SU-DHL-6 (cell line): ENCODE measurements around the gene ZC3H12C.

ENCODE experiments used
- H2AFZ ChIP-seq: fragments of 200-600 bp; sonication (generic); 2 replicates; pipeline ENCODE4 v1.6.1; 2014; ENCODE audit warnings: low read depth, mild to moderate bottlenecking, moderate library complexity, mixed read lengths, antibody characterized with exemption, low read length; ENCODE audit not compliant: severe bottlenecking
- H3F3A ChIP-seq: fragments of 200-600 bp; shearing (Covaris generic); 2 replicates; pipeline ENCODE4 v1.6.0; 2016; ENCODE audit warnings: antibody characterized with exemption, mild to moderate bottlenecking; ENCODE audit not compliant: insufficient read depth
- H3K27ac ChIP-seq: fragments of 200-600 bp; sonication (generic); 2 replicates; pipeline ENCODE4 v1.5.1; 2016; ENCODE audit warnings: low read depth, mild to moderate bottlenecking, low read length, moderate library complexity, mixed read lengths
- H3K27me3 ChIP-seq: fragments of 200-600 bp; sonication (generic), shearing (Covaris generic); 2 replicates; pipeline ENCODE4 v1.6.0; 2014; ENCODE audit warnings: mild to moderate bottlenecking, low read length
- H3K36me3 ChIP-seq: fragments of 200-600 bp; sonication (generic); 2 replicates; pipeline ENCODE4 v1.6.1; 2014; ENCODE audit warnings: mild to moderate bottlenecking, low read length, mixed read lengths
- H3K4me2 ChIP-seq: fragments of 300-600, 200-600 bp; shearing (Covaris generic), sonication (generic); 2 replicates; pipeline ENCODE4 v1.6.0; 2014; ENCODE audit warnings: low read length, low read depth, mild to moderate bottlenecking; ENCODE audit not compliant: poor library complexity, severe bottlenecking
- H3K4me3 ChIP-seq: fragments of 200-600 bp; sonication (generic); 2 replicates; pipeline ENCODE4 v1.5.1; 2014; ENCODE audit warnings: antibody characterized with exemption, low read length, mild to moderate bottlenecking, mixed read lengths; ENCODE audit not compliant: insufficient read depth, poor library complexity, severe bottlenecking
- H3K79me2 ChIP-seq: fragments of 200-600 bp; sonication (generic); 2 replicates; pipeline ENCODE4 v1.6.1; 2014; ENCODE audit warnings: mild to moderate bottlenecking, low read length, moderate library complexity; ENCODE audit not compliant: insufficient read depth
- H3K9ac ChIP-seq: fragments of 200-600 bp; sonication (generic); 2 replicates; pipeline ENCODE4 v1.7.0; 2014; ENCODE audit warnings: mild to moderate bottlenecking, low read length
- H3K9me2 ChIP-seq: fragments of 200-600 bp; sonication (generic); replicated peaks from 2 replicates; pipeline ENCODE4 v1.6.1; 2014; ENCODE audit warnings: low read length; ENCODE audit not compliant: insufficient read depth
- H3K9me3 ChIP-seq: fragments of 200-600 bp; sonication (generic); 2 replicates; pipeline ENCODE4 v1.6.1; 2014; ENCODE audit warnings: low read length, mixed read lengths; ENCODE audit not compliant: insufficient read depth
- H4K20me1 ChIP-seq: fragments of 200-600 bp; sonication (generic); 2 replicates; pipeline ENCODE4 v1.6.1; 2014; ENCODE audit warnings: low read depth, mild to moderate bottlenecking, antibody characterized with exemption, low read length, moderate library complexity, mixed read lengths
- EZH2phosphoT487 ChIP-seq: fragments of 200-600 bp; sonication (generic), shearing (Covaris generic); conservative IDR thresholded peaks from 2 replicates; pipeline ENCODE4 v1.6.1; 2018; ENCODE audit warnings: mild to moderate bottlenecking, antibody characterized with exemption, low read length, moderate library complexity, mixed read lengths
- TF ChIP-seq, protein P1 (sequence below): fragments of 200-600 bp; sonication (generic); IDR thresholded peaks from one replicate; pipeline ENCODE4 v1.5.1; 2017; ENCODE audit warnings: antibody characterized with exemption, mild to moderate bottlenecking, low read length, moderate library complexity; ENCODE audit not compliant: insufficient read depth, poor library complexity, severe bottlenecking

The ZC3H12C gene

DNA sequence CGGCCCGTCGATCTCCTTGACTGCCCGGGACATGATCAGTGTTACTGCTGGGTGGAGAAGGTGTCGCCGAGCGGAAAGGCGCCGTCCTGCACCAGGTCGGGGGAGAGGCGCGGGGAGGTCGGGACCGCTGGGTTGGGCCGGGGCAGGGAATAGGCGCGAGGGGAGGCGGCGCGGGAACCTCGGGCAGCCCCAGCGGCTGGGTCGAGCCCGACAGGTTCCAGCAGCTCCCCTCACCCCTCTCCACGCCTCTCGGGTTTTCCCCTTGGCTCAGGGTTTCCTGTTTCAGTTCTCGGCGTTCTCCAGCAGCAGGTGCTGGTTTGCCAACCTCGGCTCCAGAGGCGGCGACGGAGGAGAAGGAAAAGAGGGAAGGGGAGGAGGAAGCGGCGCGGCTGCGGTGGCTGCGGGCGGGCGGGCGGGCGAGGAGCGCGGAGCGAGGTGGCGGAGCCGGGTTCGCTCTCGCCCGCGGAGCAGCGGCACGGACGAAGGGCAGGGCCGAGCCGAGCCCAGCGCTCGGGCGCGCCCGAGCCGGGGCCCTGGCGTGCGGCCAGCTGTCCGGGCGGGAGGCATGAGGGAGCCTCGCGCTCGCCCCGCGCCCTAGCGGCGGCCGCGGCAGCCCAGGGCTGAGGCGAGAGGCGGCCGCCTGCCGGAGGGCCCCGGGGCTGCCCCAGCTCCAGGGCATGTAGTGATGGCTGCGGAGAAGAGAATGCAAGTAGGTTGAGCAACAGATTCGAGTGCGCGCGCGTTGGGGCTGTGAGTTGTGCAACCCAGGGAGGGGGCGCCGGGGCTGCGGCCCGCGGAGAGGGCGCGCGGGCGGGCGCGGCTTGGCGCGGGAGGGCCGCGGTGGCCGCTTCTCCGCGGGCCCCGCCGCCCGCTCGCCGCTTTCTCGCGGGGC is at the start of gene ZC3H12C:
Gene ZC3H12C (plus strand): TSS at position 878 of the 892 bp plus-strand sequence. CDS start 20 bp downstream, outside the sequence.
- H3K9me3 ChIP-seq: no peaks in the 10 kb centered on the region
- H3K27me3 ChIP-seq: no peaks in the 10 kb centered on the region
- H4K20me1 ChIP-seq: no peaks in the 10 kb centered on the region
- no peaks in the 10 kb centered on the region for H3K9me2 ChIP-seq
- H3K9ac ChIP-seq: no peak within 1 kb of the TSS
- no peaks in the 10 kb centered on the region for H3F3A ChIP-seq
- H3K27ac ChIP-seq: no peak within 1 kb of the TSS
- TF ChIP-seq, protein P1, sequence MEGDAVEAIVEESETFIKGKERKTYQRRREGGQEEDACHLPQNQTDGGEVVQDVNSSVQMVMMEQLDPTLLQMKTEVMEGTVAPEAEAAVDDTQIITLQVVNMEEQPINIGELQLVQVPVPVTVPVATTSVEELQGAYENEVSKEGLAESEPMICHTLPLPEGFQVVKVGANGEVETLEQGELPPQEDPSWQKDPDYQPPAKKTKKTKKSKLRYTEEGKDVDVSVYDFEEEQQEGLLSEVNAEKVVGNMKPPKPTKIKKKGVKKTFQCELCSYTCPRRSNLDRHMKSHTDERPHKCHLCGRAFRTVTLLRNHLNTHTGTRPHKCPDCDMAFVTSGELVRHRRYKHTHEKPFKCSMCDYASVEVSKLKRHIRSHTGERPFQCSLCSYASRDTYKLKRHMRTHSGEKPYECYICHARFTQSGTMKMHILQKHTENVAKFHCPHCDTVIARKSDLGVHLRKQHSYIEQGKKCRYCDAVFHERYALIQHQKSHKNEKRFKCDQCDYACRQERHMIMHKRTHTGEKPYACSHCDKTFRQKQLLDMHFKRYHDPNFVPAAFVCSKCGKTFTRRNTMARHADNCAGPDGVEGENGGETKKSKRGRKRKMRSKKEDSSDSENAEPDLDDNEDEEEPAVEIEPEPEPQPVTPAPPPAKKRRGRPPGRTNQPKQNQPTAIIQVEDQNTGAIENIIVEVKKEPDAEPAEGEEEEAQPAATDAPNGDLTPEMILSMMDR: no peak
- no peak for TF ChIP-seq EZH2phosphoT487
- H3K79me2 ChIP-seq: no peaks in the 10 kb centered on the region
- no peak within 1 kb of the TSS for H3K4me3 ChIP-seq
- H3K36me3 ChIP-seq: no peaks in the 10 kb centered on the region
- no peak within 1 kb of the TSS for H3K4me2 ChIP-seq
- H2AFZ ChIP-seq: no peak within 1 kb of the TSS

DNA sequence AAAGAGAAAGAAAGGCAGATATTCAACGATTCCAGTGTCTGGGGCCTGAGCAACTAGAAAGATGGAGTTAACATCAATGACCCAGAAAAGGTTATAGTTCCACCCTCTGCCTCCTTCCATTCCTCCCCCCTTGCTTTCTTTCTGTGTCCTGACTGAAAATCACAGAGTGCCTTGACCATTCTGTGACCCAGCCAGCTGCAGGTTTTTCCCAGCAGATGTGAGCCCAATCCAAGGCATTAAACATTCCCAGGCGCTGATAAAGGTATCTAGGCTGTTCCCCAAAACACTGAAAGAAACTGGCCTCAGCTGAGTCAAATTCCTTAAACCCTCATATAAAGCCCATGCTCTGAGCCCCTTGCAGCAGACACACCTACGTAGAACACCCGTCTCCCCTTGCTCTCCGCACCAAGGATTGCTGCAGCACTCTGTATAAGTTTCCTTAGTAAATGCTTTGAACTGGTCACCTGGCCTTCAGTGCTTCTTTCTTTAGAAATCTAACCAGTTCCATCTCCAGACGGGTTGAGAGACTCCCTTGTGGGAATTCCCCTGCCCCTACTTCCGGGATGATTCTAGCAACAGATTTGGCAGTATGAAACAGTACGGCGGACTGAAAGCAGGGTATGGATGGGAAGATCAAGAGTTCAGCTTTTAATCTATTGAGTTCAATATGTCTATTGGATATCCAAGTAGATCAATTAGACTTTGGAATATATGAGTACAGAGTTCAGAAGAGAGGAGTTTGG is 48.8 kb upstream of the ZC3H12C start:
- Histone ChIP-seq H3K36me3 (no peaks in the 10 kb centered on the region), H3K9ac (no peak overlapping the region), H2AFZ (no peak overlapping the region), H4K20me1 (no peaks in the 10 kb centered on the region), H3K9me3 (no peaks in the 10 kb centered on the region), H3K9me2 (no peaks in the 10 kb centered on the region), H3F3A (no peaks in the 10 kb centered on the region), H3K27me3 (no peaks in the 10 kb centered on the region), H3K4me2 (no peak overlapping the region), H3K79me2 (no peaks in the 10 kb centered on the region), H3K4me3 (no peak overlapping the region), H3K27ac (no peak overlapping the region)
- TF ChIP-seq, protein P1: no peak
- TF ChIP-seq EZH2phosphoT487: no peak

DNA sequence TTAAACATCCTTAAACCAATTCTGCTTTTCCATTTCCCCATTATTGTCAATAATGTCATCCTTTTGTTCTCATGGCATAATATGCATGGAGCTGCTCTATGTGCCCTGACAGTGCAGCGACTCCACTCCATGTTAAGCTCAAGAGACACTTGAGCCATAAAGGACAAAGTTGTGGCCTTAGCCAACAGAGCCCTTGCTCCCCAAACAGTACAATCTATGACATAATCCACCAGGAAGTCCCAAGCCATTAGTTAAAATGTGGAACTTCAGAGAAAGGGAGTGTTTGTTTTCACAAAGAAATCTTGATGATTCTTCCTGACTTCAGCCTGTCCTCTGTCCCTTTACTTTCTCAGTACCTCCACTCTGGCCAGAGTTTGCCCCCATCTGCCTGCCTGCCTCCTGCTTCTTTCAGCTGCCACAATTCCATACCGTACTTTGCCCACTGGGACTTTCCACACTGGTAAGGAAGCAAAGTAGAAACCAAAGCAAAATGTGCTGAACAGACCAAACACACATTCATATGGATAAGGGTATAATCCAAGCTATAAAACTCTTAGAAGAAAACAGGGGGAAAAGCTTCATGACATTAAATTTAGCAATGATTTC is 46.3 kb upstream of the ZC3H12C start:
- Histone ChIP-seq H3K79me2 (no peaks in the 10 kb centered on the region), H2AFZ (no peak overlapping the region), H3K9ac (no peak overlapping the region), H3K36me3 (no peaks in the 10 kb centered on the region), H3K27me3 (no peaks in the 10 kb centered on the region), H3K27ac (no peak overlapping the region), H3K9me3 (no peaks in the 10 kb centered on the region), H4K20me1 (no peaks in the 10 kb centered on the region), H3K9me2 (no peaks in the 10 kb centered on the region), H3F3A (no peaks in the 10 kb centered on the region), H3K4me3 (no peak overlapping the region), H3K4me2 (no peak overlapping the region)
- TF ChIP-seq EZH2phosphoT487: no peak
- TF ChIP-seq, protein P1: no peak
